Pancreas (tissue), 10 donors: ENCODE data around the gene KLK2. TPM values are rescaled to one million over a fixed set of nuclear protein-coding genes. Genes with fewer than 3 reads are reported as not detected.

Experiments used
- ATAC-seq, 4 donors: fragments of 200-7000 bp; cut with Tn5 transposase; one replicate each; pipeline versions ENCODE4 v1.8.0 to v1.9.1; 2020; ENCODE audit warnings: mild to moderate bottlenecking in 4 of 4, moderate library complexity in 4 of 4
- DNase-seq, 6 donors: peaks; one replicate each; pipeline ENCODE4 v3.0.0-alpha.2; 2020
- FAIRE-seq: peaks from 2 replicates; lab custom pipeline; 2012; peaks lifted over from hg19 to GRCh38; lab: Jason Lieb, UNC
- H3K27ac ChIP-seq, 4 donors: fragments of 200-600 bp; sonication (generic); 1 replicate in 3 of 4; 2 replicates in 1 of 4; pipeline versions ENCODE4 v1.5.0 to v1.8.0; 2020
- H3K27me3 ChIP-seq, 4 donors: fragments of 200-600 bp; one replicate each; pipeline ENCODE4 v1.8.0; 2021
- H3K36me3 ChIP-seq, 3 donors: fragments of 200-600 bp; sonication (generic) in 1 of 3; one replicate each; pipeline versions ENCODE4 v1.5.0 to v1.8.0; 2020 to 2021
- H3K4me1 ChIP-seq, 3 donors: fragments of 200-600 bp; one replicate each; pipeline ENCODE4 v1.8.0; 2021
- H3K4me3 ChIP-seq, 4 donors: fragments of 200-600 bp; sonication (generic) in 2 of 4; one replicate each; pipeline versions ENCODE4 v1.5.0 to v1.8.0; 2020 to 2021
- H3K9me3 ChIP-seq, 4 donors: fragments of 200-600 bp; one replicate each; pipeline ENCODE4 v1.8.0; 2021
- WGBS, 2 donors: extraction: QIAGEN DNeasy Blood & Tissue Kit; methylation state at CpG; one replicate each; pipeline ENCODE4 v1.1.7; 2013; 5-methylcytosine and 5-hydroxymethylcytosine counted together
- intact Hi-C, 3 donors: fragments of 100-400 bp; cut with DNase I; formaldehyde crosslinking; loops; one replicate each; pipeline versions ENCODE4 v1.11.1 to v1.14.2; 2022
- polyA plus RNA-seq, 2 donors: library from polyadenylated mRNA; stranded (reverse); fragments of 200-250 nt; gene quantifications; one replicate each; pipeline ENCODE4 v1.2.3, GENCODE V29; 2013
- total RNA-seq, 6 donors: library from RNA; stranded (reverse); fragmentation: NEBNext Ultra II Directional in 4 of 6; extraction: Animal tissue kit (Norgen Biotek cat#: 25700) in 4 of 6; gene quantifications; one replicate each; pipeline versions ENCODE4 v1.2.1 to v1.2.4, GENCODE V29; 2021 to 2023
- TF ChIP-seq, protein P1 (sequence below), 4 donors: fragments of 200-600 bp; sonication (generic) in 3 of 4; IDR thresholded peaks; one replicate each; pipeline versions ENCODE4 v1.5.0 to v1.8.0; 2021; ENCODE audit warnings: antibody characterized with exemption in 4 of 4
- donor health status: healthy with polysubstance abuse.
- donor health status: DM: no; HTN: no; CAD: no; lungs with moderate emphysema.
- donor health status: DM: no; HTN: no; CAD: no.
- donor health status: control.
- donor health status: control.
- donor health status: Bipolar disorder and iron deficiency.
- donor health status: DM: yes; HTN: yes; CAD: no.
- donor health status: DM: no; HTN: no; CAD: no.
- donor health status: DM: no; HTN: no; CAD: no.
- donor health status: DM: yes; HTN: yes; CAD: no.

KLK2 gene
- total and polyA plus RNA-seq, 8 donors, result 0.09 to 0.27 TPM; not detected in 6

- peak in 5 of 6 donors; percentile 44 to 74 (median 58) for DNase-seq
These were observed 2.7 kb upstream of the KLK2 start for GRCh38 chr19:50870417-50871089.

DNA sequence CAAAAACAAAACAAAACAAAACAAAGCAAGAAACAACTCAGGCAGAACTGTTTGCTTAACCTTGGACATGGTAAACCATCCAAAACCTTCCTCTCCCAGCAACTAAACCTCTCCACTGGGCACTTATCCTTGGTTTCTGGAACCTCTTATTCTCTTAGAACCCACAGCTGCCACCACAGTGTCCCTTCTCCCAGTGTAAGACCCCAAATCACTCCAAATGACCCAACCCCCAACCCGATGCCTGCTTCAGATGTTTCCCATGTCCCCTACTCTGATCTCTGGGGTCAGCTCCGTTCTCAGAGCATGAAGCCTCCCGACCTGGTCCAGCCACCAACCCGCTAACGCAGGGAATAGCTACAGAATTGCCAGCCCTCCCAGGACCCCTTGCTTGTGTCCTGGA lies 972 bp downstream of the KLK2 start:
- TF ChIP-seq, protein P1, sequence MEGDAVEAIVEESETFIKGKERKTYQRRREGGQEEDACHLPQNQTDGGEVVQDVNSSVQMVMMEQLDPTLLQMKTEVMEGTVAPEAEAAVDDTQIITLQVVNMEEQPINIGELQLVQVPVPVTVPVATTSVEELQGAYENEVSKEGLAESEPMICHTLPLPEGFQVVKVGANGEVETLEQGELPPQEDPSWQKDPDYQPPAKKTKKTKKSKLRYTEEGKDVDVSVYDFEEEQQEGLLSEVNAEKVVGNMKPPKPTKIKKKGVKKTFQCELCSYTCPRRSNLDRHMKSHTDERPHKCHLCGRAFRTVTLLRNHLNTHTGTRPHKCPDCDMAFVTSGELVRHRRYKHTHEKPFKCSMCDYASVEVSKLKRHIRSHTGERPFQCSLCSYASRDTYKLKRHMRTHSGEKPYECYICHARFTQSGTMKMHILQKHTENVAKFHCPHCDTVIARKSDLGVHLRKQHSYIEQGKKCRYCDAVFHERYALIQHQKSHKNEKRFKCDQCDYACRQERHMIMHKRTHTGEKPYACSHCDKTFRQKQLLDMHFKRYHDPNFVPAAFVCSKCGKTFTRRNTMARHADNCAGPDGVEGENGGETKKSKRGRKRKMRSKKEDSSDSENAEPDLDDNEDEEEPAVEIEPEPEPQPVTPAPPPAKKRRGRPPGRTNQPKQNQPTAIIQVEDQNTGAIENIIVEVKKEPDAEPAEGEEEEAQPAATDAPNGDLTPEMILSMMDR (IDR thresholded peaks at IDR 0.05), result no peak
- FAIRE-seq (no peak), ATAC-seq (no peak), DNase-seq (no peak)
- intact Hi-C loops, result no loop called here
- Histone ChIP-seq H3K9me3 (no peaks in the 10 kb centered on the region), H3K27me3 (no peaks in the 10 kb centered on the region), H3K36me3 (no peaks in the 10 kb centered on the region), H3K4me3 (no peak overlapping the region), H3K4me1 (no peaks in the 10 kb centered on the region), H3K27ac (no peak overlapping the region)
- 57 to 68% methylated on average over 5 of the region's 5 CpGs for WGBS, 2 donors

More at GRCh38 chr19:50870417-50871089, 2.7 kb upstream of the KLK2 start:
- Histone ChIP-seq H3K4me3 (no peak overlapping the region), H3K27ac (no peak overlapping the region), H3K27me3 (peaks cover 0 to 5% (median 0%) of the 10 kb centered on the region in 4 donors), H3K4me1 (no peaks in the 10 kb centered on the region), H3K36me3 (no peaks in the 10 kb centered on the region), H3K9me3 (no peaks in the 10 kb centered on the region)
- intact Hi-C loops, result no loop called here
- no peak for FAIRE-seq
- ATAC-seq, result peak in 3 of 4 donors; percentile 76 to 89 (median 84)
- WGBS, 2 donors, result 52 to 73% methylated on average over 26 of the region's 26 CpGs
- TF ChIP-seq, protein P1 (IDR thresholded peaks at IDR 0.05), result no peak

DNA sequence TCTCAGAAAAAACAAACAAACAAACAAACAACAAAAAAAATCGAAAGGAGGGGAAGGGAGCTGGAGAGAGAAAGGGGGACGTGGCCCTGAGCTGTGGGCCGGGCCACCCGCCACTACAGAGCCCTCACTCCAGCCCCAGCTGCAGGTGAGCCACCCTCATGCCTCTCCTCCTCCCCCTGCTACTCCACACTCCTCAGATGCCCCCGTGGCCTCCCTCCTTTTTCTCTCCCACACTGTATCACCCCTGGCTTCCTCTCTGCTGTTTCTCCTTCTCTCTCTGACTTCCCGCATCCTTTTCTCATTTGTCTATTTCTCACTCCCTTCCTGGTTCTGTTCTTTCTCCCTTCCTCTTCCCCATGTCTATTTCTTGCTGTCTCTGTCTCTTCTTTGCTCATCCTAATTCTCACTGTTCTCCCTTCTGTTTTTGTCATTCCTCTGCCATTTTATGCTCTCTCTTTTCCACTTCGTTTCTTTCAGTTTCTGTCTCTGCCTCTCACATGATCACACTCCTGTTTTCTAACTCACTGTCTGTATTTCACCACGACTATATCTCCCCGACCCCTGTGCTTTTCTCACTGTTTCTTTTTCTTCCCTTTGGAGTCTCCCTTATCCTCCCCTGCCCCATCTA lies 2.7 kb downstream of the KLK2 start:
- H3K4me3 ChIP-seq, result no peak overlapping the region
- FAIRE-seq, result no peak
- intact Hi-C loops, result no loop called here
- no peak overlapping the region for H3K27ac ChIP-seq
- no peaks in the 10 kb centered on the region for H3K9me3 ChIP-seq
- DNase-seq, result no peak
- H3K36me3 ChIP-seq, result no peaks in the 10 kb centered on the region
- no peak for ATAC-seq
- H3K27me3 ChIP-seq, result no peaks in the 10 kb centered on the region
- 33 to 49% methylated on average over 9 of the region's 9 CpGs for WGBS, 2 donors
- TF ChIP-seq, protein P1 (IDR thresholded peaks at IDR 0.05), result no peak
- no peaks in the 10 kb centered on the region for H3K4me1 ChIP-seq

GRCh38 chr19:50876456-50876855 lies 3.2 kb downstream of the KLK2 start:
- TF ChIP-seq, protein P1 (IDR thresholded peaks at IDR 0.05), result no peak
- intact Hi-C loops, result no loop called here
- Histone ChIP-seq H3K36me3 (no peaks in the 10 kb centered on the region), H3K27me3 (no peaks in the 10 kb centered on the region), H3K9me3 (no peaks in the 10 kb centered on the region), H3K27ac (no peak overlapping the region), H3K4me1 (no peaks in the 10 kb centered on the region), H3K4me3 (no peak overlapping the region)
- FAIRE-seq, result no peak
- 62 to 72% methylated on average over 7 of the region's 7 CpGs for WGBS, 2 donors
- no peak for DNase-seq
- ATAC-seq, result no peak

GRCh38 chr19:50877338-50877737 lies 4.1 kb downstream of the KLK2 start:
- H3K4me3 ChIP-seq, result no peak overlapping the region
- intact Hi-C loops, result no loop called here
- DNase-seq (peak in 1 of 6 donors; percentile 63), FAIRE-seq (no peak), ATAC-seq (no peak)
- H3K36me3 ChIP-seq, result no peaks in the 10 kb centered on the region
- H3K27ac ChIP-seq, result no peak overlapping the region
- H3K27me3 ChIP-seq, result no peaks in the 10 kb centered on the region
- no peaks in the 10 kb centered on the region for H3K4me1 ChIP-seq
- no peaks in the 10 kb centered on the region for H3K9me3 ChIP-seq
- 49 to 50% methylated on average over 8 of the region's 8 CpGs for WGBS, 2 donors
- TF ChIP-seq, protein P1 (IDR thresholded peaks at IDR 0.05), result no peak
